ENCODE results near the gene FBXL16.
"Not testable (repeated sequence)": the region's sequence is repeated elsewhere in the genome, so short reads cannot be mapped to it uniquely, and the experiment has no call there.

Gene FBXL16

GRCh38 chr16:709566-710499, 4.2 kb upstream of the FBXL16 start:
- DNase-seq (ENCODE audit: low read depth), result no peak

GRCh38 chr16:708959-709358, 3.4 kb upstream of the FBXL16 start:
- no peak for DNase-seq (ENCODE audit: low read depth)

GRCh38 chr16:708019-708418, 2.4 kb upstream of the FBXL16 start:
- DNase-seq (ENCODE audit: low read depth), result no peak

GRCh38 chr16:707062-707538, 1.5 kb upstream of the FBXL16 start:
- no peak for DNase-seq (ENCODE audit: low read depth)

- no peak for DNase-seq (ENCODE audit: low read depth)
These were observed 824 bp upstream of the FBXL16 start for GRCh38 chr16:706189-707061.

- no peak for DNase-seq (ENCODE audit: low read depth)
These were observed 835 bp downstream of the FBXL16 start for GRCh38 chr16:704552-705380.

GRCh38 chr16:704047-704446, 1.6 kb downstream of the FBXL16 start:
- DNase-seq (ENCODE audit: low read depth), result no peak

- no peak for DNase-seq (ENCODE audit: low read depth)
These were observed 2.2 kb downstream of the FBXL16 start for GRCh38 chr16:703406-703805.

- no peak for DNase-seq (ENCODE audit: low read depth)
These were observed 3.3 kb downstream of the FBXL16 start for GRCh38 chr16:702341-702740.

- DNase-seq (ENCODE audit: low read depth), result peak; percentile 38
These were observed 4.7 kb downstream of the FBXL16 start for GRCh38 chr16:700684-701584.

- DNase-seq (ENCODE audit: low read depth), result no peak
These were observed 6.5 kb downstream of the FBXL16 start for GRCh38 chr16:698911-699671.

GRCh38 chr16:695355-696089, 10.1 kb downstream of the FBXL16 start:
- DNase-seq (ENCODE audit: low read depth), result peak; percentile 63

GRCh38 chr16:694863-695354, 10.7 kb downstream of the FBXL16 start:
- DNase-seq (ENCODE audit: low read depth), result no peak

- DNase-seq (ENCODE audit: low read depth), result no peak
These were observed 11.3 kb downstream of the FBXL16 start for GRCh38 chr16:694187-694862.

- no peak for DNase-seq (ENCODE audit: low read depth)
These were observed 11.8 kb downstream of the FBXL16 start for GRCh38 chr16:693766-694165.

- no peak for DNase-seq (ENCODE audit: low read depth)
These were observed 12.2 kb downstream of the FBXL16 start for GRCh38 chr16:693364-693763.

- DNase-seq (ENCODE audit: low read depth), result no peak
These were observed 13.1 kb downstream of the FBXL16 start for GRCh38 chr16:692356-693108.

- not testable (repeated sequence) for DNase-seq (ENCODE audit: low read depth)
These were observed 14.4 kb downstream of the FBXL16 start for GRCh38 chr16:691242-691641.

All from activated T-helper 9 cell treated with anti-CD3 and anti-CD28 coated beads, Interleukin-2, amount 50 U/mL, for 16 hours (primary cell).